ENCODE data around the gene SEMA5B.
A peak's percentile ranks its signal among the peaks of the same experiment; 100 is the strongest.

The SEMA5B gene

GRCh38 chr3:122924056-122924455, 103.5 kb downstream of the SEMA5B start:
- no peak for DNase-seq (ENCODE audit: low spot score)

DNA sequence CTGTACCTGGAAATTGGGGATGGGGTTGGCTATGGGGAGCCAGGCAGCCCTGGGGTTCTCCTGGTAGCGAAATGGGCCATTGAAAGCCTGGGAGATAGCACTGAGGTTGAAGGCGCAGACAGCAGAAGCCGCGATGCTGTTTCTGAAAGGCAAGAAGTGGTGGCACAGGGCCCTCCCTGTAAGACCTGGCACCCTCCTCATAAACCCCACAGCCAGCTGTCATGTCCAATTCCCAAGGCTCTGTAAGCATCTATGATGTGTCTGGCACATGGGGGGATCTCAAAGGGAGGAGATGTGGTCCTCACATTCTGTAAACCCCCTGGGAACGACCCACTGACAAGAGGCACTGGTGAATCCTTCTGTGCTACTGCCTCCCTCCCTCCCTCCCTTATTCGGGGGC, 104.0 kb downstream of the SEMA5B start:
- no peak for DNase-seq (ENCODE audit: low spot score)

DNA sequence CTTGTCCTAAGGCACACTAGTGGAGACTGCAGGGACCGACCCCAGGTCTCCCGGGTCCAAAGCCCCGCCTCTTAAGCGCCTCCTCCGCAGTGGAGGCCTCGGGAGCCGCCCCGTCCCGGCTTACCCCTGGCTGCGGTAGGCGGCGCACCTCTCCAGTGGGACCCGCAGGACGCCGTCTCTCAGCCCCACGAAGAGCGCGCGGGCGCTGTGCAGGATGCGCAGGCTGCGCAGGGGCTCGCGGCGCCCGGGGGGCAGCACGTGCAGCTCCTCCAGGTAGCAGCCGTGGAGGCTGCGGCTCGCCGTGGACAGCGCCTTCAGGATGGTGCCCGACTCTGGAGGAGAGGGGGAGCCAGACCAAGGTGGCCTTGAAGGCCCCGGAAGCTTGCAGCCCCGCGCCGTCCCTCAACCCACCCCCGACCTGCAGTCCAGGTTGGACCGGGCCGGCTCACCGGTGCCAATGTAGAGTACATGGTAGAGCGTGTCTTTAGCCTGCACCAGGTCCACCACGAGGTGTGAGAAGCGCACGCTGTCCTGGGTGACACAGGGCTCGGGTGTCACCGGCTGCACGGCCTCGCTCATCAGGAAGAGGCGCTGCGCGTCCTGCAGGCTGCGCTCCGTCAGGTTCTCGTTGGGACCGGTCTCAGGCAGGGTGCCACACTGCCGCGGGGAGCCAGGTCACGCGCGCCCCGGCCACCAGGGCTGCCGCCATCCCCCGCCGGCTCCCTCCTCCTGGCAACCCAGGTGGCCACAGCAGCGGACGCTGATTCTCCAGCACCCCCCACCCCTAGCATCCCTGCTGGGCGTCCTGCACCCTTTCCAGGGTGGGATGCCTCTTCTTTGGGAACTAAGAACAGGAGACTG, 105.5 kb downstream of the SEMA5B start:
- peak; percentile 95 for DNase-seq (ENCODE audit: low spot score)

DNA sequence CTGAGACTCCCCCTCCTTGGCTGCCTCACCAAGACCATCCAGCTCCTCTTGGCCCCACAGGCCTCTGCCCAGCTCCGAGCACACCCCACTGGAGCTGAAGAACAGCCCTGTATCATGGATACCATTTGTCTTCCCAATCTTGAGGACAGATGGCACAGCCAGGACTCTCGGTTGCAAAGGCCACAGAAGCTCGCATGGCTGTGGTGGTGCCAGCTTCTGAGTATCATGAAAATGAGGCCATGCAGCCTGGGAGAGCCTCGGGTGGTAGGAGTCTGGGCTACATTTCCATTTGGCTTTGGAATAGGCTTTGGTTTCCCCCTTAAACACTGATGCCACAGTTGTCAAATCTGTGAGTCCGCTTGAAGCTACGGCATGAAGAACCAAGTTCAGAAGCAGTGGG, 106.6 kb downstream of the SEMA5B start:
- no peak for DNase-seq (ENCODE audit: low spot score)

DNA sequence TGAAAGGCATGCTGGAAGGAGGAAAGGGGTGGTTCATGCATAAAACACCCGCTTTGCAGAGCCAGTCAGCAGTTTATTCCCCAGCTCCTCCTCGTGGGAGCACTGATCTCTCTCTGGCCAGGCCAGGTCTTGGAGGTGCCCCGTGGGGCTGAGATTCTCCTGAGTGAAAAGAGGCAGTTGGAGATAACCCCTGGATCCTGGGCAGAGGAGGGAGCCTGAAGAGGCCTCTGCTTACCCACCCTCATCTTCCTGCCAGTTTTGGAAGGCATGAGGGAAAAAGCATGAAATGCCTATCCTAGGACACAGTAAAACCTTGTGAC, 108.3 kb downstream of the SEMA5B start:
- DNase-seq (ENCODE audit: low spot score), result no peak

DNA sequence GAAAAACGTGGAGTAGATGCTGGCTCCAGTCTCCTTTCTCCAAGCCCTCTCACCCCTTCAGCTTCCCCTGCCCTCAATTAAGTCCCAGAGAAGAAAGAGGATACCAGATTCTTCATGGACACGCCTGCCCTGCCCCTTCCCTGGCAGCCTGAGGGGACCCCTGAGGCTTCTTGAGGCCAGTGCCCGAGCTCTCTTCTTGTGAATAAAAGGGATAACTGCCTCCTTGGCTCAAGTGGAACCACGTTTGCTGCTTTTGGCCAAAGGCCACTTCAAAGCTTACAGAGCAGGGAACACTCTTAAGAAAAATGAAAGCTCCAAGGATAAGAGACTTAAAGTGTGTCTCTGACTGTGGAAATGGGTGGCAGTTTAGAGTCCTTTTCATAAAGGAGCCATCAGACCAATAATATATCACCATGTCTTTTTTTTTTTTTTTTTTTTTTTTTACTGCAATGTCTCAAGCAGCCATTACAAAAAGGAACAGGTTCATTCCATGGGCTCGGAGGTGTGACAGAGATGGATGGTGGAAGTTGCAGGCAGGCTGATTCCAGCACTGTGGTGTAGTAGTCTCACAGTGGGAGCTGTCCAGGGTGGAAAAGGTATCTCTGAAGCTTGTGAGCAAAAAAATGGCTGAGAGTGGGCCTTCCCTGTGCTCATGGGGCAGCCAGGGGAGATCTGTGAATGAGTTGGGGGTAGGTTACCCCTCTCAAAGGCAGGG, 108.8 kb downstream of the SEMA5B start:
- no peak for DNase-seq (ENCODE audit: low spot score)

DNA sequence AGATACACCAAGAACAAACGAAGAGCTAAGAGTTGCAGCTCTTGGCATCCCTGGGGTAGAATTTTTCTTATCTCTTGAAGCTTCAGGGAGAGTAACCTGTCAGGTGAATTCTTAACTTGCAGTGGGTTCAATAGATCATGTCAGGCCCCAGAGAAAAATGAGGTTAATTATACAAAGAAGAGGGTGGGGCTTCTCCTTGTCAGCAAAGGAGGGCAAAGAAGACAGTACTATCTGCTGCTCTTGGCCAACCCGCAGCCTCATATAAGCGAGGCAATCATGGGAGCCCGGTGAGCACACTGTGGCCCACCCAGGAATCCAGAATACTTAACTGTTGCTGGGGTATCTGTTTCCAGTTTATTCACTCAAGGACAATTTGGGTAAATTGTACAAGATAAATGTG, 110.2 kb downstream of the SEMA5B start:
- DNase-seq (ENCODE audit: low spot score), result no peak

GRCh38 chr3:122916580-122916979, 111.0 kb downstream of the SEMA5B start:
- DNase-seq (ENCODE audit: low spot score), result no peak

DNA sequence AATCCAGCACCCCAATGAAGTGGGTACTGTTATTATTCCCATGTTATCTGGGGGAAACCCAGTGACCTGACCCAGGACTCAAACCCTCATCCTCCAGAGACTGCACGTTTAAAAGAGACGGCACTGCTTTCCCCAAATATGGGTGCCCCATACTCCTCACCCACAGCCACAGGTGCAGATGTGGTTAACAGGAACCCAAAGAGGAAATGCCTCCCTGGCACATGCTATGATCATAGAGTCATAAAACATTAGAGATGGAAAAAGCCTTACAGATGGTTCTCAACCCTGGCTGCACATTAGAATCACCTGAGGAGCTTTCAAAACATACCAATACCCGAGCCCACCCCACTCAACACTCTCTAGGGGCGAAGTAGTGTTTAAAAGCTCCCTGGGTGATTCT, 111.5 kb downstream of the SEMA5B start:
- no peak for DNase-seq (ENCODE audit: low spot score)

- DNase-seq (ENCODE audit: low spot score), result no peak
These were observed 112.1 kb downstream of the SEMA5B start for GRCh38 chr3:122915300-122916055.

DNA sequence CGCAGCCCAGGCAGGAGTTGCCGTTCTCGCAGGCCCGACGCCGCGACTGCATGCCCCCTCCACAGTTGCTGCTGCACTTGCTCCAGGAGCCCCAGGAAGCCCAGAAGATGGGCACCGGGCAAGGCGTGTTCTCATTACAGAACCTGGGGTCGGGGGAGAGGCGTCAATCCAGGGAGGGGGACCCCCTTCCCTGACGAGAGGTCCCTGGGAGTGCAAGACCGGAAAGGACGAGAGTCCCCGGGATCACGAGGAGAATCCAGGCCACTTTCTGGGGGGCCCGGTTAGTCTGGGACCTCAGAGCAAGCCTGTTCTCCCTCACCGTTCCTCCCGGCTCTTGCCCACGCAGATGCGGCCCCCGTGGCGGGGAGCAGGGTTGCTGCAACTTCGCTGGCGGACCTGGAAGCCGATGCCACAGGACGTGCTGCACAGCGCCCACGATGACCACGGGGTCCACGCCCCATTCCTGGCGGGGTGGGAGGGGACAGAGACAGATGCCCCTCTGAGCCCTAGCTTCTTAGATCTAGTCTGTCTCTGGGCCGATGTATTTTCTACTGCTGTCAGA, 113.9 kb downstream of the SEMA5B start:
- no peak for DNase-seq (ENCODE audit: low spot score)

DNA sequence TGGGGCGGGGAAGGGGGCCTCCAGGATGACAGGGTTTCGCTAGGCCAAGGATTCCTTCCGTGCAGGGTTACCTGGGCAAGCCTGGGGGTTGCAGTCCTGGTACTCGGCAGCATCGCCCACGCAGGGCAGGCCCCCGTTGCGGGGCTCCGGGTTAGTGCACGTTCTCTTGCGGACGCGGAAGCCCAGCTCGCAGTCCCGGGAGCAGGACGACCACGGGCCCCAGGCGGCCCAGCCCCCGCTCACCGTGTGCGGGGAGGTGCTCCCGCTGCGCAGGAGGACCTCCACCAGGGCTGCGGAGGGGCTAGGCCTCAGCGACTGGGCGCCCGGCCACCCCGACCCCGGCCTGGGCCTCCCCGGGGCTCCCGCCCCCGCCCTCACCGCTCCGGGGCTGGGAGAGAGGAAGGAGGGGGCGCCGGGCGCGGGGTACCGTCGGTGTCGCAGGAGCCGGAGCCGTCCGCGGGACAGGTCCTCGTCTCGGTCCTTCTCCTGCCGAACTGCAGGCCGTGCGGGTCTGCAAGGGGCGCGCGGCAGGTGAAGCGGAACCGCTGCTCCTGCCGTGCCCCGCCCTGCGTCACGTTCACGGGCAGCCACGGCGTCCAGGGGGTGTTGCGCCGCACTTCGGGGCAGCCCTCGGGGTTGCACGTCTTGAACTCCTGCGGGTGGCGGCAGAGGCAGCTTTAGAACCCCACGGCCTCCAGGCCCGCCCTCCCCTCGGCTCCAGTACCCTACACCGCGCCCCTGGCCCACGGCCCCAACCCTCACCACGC, 114.6 kb downstream of the SEMA5B start:
- DNase-seq (ENCODE audit: low spot score), result no peak

GRCh38 chr3:122911901-122912300, 115.7 kb downstream of the SEMA5B start:
- DNase-seq (ENCODE audit: low spot score), result no peak

GRCh38 chr3:122908251-122908650, 119.3 kb downstream of the SEMA5B start:
- DNase-seq (ENCODE audit: low spot score), result no peak

DNA sequence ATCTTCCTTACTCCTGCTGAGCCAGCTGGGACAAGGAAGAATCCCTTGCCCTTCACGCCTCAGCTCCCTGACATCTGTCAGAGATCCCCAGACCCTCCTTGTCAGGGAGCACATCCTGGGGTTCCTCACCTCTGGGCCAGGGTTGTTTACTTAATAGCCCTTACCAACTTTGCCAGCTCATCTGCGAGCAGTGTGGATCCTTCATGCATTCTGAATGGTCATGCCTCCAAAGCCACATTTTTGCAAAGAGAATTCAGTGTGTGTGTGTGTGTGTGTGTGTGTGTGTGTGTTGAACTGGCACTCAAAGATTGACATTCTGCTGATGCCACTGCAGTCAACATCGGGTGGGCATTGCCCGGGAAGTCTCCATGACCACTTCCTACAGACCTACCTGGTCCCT, 120.1 kb downstream of the SEMA5B start:
- DNase-seq (ENCODE audit: low spot score), result no peak

- no peak for DNase-seq (ENCODE audit: low spot score)
These were observed 124.4 kb downstream of the SEMA5B start for GRCh38 chr3:122903171-122903570.

DNA sequence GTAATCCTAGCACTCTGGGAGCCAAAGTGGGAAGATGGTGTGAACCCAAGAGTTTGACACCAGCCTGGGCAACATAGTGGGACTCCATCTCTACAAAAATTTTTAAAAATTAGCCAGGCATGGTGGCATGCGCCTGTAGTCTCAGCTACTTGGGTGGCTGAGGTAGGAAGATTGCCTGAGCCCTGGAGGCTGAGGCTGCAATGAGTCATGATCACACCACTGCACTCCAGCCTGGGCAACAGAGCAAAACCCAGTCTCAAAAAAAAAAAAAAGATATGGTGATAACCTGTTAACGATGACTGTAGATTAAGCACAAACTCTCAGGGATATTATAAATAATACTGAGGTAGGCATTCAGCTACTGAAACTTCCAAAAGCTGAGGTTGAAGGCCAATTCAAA, 125.2 kb downstream of the SEMA5B start:
- no peak for DNase-seq (ENCODE audit: low spot score)

DNA sequence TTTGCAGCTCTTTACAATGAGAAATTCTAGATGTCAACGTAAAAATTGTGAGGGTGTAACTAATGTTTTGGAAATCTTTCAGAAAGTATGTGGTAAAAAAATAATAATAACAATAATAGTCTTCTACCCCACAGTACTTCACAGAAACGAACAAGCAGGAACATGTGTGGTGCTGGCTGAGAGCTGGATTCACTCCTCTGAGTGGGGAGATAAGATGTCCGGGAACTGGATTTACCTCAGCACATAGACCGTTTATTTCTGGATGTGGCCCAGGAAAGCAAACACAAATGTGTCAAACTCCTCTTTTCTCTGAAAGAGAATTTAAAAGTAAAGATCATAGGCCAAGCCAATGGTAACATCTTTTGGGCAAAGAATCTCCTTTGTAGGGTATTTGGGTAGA, 129.3 kb downstream of the SEMA5B start:
- DNase-seq (ENCODE audit: low spot score), result no peak

GRCh38 chr3:122893754-122894668, 133.6 kb downstream of the SEMA5B start:
- no peak for DNase-seq (ENCODE audit: low spot score)

GRCh38 chr3:122893282-122893681, 134.3 kb downstream of the SEMA5B start:
- no peak for DNase-seq (ENCODE audit: low spot score)
